Right cardiac atrium (tissue), 5 donors: Measurements from ENCODE around the gene MADD. TPM values are rescaled to one million over a fixed set of nuclear protein-coding genes. Genes with fewer than 3 reads are reported as not detected.

ENCODE experiments used
- ATAC-seq, 2 donors: fragments of 200-7000 bp; cut with Tn5 transposase; one replicate each; pipeline versions ENCODE4 v1.8.0 to v1.9.1; 2020; ENCODE audit warnings: moderate library complexity in 2 of 2, mild to moderate bottlenecking in 1 of 2
- DNase-seq, 3 donors: peaks; one replicate each; pipeline ENCODE4 v3.0.0-alpha.2; 2020
- H3K27ac ChIP-seq: one replicate; pipeline ENCODE4 v1.5.1; 2013; ENCODE audit warnings: mild to moderate bottlenecking, low read length, control low read depth, moderate library complexity
- H3K27me3 ChIP-seq: one replicate; pipeline ENCODE4 v1.6.1; 2013; ENCODE audit not compliant: control insufficient read depth, insufficient read depth
- H3K4me1 ChIP-seq: one replicate; pipeline ENCODE4 v1.6.1; 2013; ENCODE audit warnings: low read length; ENCODE audit not compliant: control insufficient read depth, insufficient read depth
- H3K4me3 ChIP-seq: one replicate; pipeline ENCODE4 v1.5.1; 2013; ENCODE audit warnings: low read length, control low read depth
- H3K9me3 ChIP-seq: one replicate; pipeline ENCODE4 v1.6.1; 2013; ENCODE audit warnings: low read length; ENCODE audit not compliant: control insufficient read depth
- WGBS: extraction: QIAGEN DNeasy Blood & Tissue Kit; methylation state at CpG from one replicate; pipeline ENCODE4 v1.1.7; 2013; 5-methylcytosine and 5-hydroxymethylcytosine counted together
- intact Hi-C, 4 donors: fragments of 100-400 bp; cut with DNase I; formaldehyde crosslinking; loops; one replicate each; pipeline versions ENCODE4 v1.11.0 to v1.14.0; 2022 to 2023
- polyA plus RNA-seq: library from polyadenylated mRNA; stranded (reverse); fragments of 200-250 nt; gene quantifications from one replicate; pipeline ENCODE4 v1.2.3, GENCODE V29; 2013
- total RNA-seq, 4 donors: library from RNA; stranded (reverse); fragmentation: NEBNext Ultra II Directional; extraction: Animal tissue kit (Norgen Biotek cat#: 25700); gene quantifications; one replicate each; pipeline ENCODE4 v1.2.1, GENCODE V29; 2021
- donor health status: healthy with polysubstance abuse.
- donor health status: DM: no; HTN: yes; CAD: no.
- donor health status: DM: no; HTN: no; CAD: no.
- donor health status: DM: no; HTN: yes; CAD: no; lungs with severe emphysema.
- donor health status: DM: yes; HTN: yes; CAD: no.

The MADD gene
- total and polyA plus RNA-seq, 5 donors = 27.9 to 73.7 (median 49.4) TPM

- no peak overlapping the region for H3K27ac ChIP-seq
- no peak for DNase-seq
- no peak for ATAC-seq
- peaks cover 7% of the 10 kb centered on the region for H3K4me1 ChIP-seq
- 91% methylated on average over 6 of the region's 6 CpGs for WGBS
- H3K9me3 ChIP-seq = no peaks in the 10 kb centered on the region
- H3K4me3 ChIP-seq = no peak overlapping the region
- intact Hi-C loops = loop anchor here in 1 of 4 donors (5.0 kb wide), 1 partner anchor 87 kb away; the partner anchor contains the start of gene ARFGAP2
- no peaks in the 10 kb centered on the region for H3K27me3 ChIP-seq
Measured at GRCh38 chr11:47264119-47264518, 5.8 kb upstream of the MADD start.

- no peak for ATAC-seq
- Histone ChIP-seq H3K9me3 (no peaks in the 10 kb centered on the region), H3K27ac (no peak overlapping the region), H3K4me3 (no peak overlapping the region), H3K4me1 (peaks cover 7% of the 10 kb centered on the region), H3K27me3 (no peaks in the 10 kb centered on the region)
- WGBS = 79% methylated on average over 4 of the region's 4 CpGs
- intact Hi-C loops = loop anchor here in 1 of 4 donors (5.0 kb wide), 1 partner anchor 87 kb away; the partner anchor contains the start of gene ARFGAP2
- DNase-seq = no peak
Measured at GRCh38 chr11:47264521-47264920, 5.4 kb upstream of the MADD start.

GRCh38 chr11:47267876-47268275 lies 2.1 kb upstream of the MADD start:
- no peak overlapping the region for H3K27ac ChIP-seq

GRCh38 chr11:47268448-47269001 lies 1.4 kb upstream of the MADD start:
- Histone ChIP-seq H3K27ac (peak overlapping the region; percentile 96), H3K4me3 (peak overlapping the region; percentile 81), H3K27me3 (no peaks in the 10 kb centered on the region), H3K9me3 (no peaks in the 10 kb centered on the region), H3K4me1 (peaks cover 9% of the 10 kb centered on the region)
- ATAC-seq (peak in 1 of 2 donors; percentile 35), DNase-seq (no peak)
- intact Hi-C loops = loop anchor here in 1 of 4 donors (5.0 kb wide), 1 partner anchor 91 kb away; the partner anchor contains the start of gene ARFGAP2
- 49% methylated on average over 13 of the region's 13 CpGs for WGBS

More at GRCh38 chr11:47267876-47268275, 2.1 kb upstream of the MADD start:
- ATAC-seq = no peak
- DNase-seq = no peak
- peaks cover 9% of the 10 kb centered on the region for H3K4me1 ChIP-seq
- H3K9me3 ChIP-seq = no peaks in the 10 kb centered on the region
- WGBS = 69% methylated on average over 6 of the region's 6 CpGs
- intact Hi-C loops = loop anchor here in 1 of 4 donors (5.0 kb wide), 1 partner anchor 91 kb away; the partner anchor contains the start of gene ARFGAP2
- H3K4me3 ChIP-seq = no peak overlapping the region
- H3K27me3 ChIP-seq = no peaks in the 10 kb centered on the region

GRCh38 chr11:47269002-47269828 lies 718 bp upstream of the MADD start:
- ATAC-seq (peak; percentile 94), DNase-seq (peak; percentile 92 to 97 (median 96))
- Histone ChIP-seq H3K27ac (peak overlapping the region; percentile 96), H3K9me3 (no peaks in the 10 kb centered on the region), H3K27me3 (no peaks in the 10 kb centered on the region), H3K4me3 (peak overlapping the region; percentile 81), H3K4me1 (peaks cover 9% of the 10 kb centered on the region)
- intact Hi-C loops = loop anchor here in 1 of 4 donors (5.0 kb wide), 1 partner anchor 92 kb away; the partner anchor contains the start of gene ARFGAP2
- WGBS = 2% methylated on average over 52 of the region's 52 CpGs

- DNase-seq = peak in 1 of 3 donors; percentile 62
- no peaks in the 10 kb centered on the region for H3K27me3 ChIP-seq
Measured at GRCh38 chr11:47270331-47271271, 668 bp downstream of the MADD start.

GRCh38 chr11:47271328-47271727 lies 1.4 kb downstream of the MADD start:
- 41% methylated on average over 4 of the region's 4 CpGs for WGBS
- intact Hi-C loops = loop anchor here in 2 of 4 donors (10.0 kb wide), 1 partner anchor 83 kb away; the partner anchor contains the start of gene MYBPC3 (in 2 of the 2)
- Histone ChIP-seq H3K4me3 (peak overlapping the region; percentile 81), H3K27ac (peak overlapping the region; percentile 39), H3K9me3 (no peaks in the 10 kb centered on the region), H3K4me1 (peaks cover 9% of the 10 kb centered on the region), H3K27me3 (no peaks in the 10 kb centered on the region)
- ATAC-seq (no peak), DNase-seq (no peak)

More at GRCh38 chr11:47270331-47271271, 668 bp downstream of the MADD start:
- intact Hi-C loops = loop anchor here in 2 of 4 donors (10.0 kb wide), 1 partner anchor 84 kb away; the partner anchor contains the start of gene MYBPC3 (in 2 of the 2)
- WGBS = 1% methylated on average over 34 of the region's 34 CpGs
- Histone ChIP-seq H3K27ac (peak overlapping the region; percentile 93), H3K4me1 (peaks cover 9% of the 10 kb centered on the region), H3K4me3 (peak overlapping the region; percentile 81), H3K9me3 (no peaks in the 10 kb centered on the region)
- peak in 1 of 2 donors; percentile 4 for ATAC-seq

GRCh38 chr11:47271961-47272661 lies 2.2 kb downstream of the MADD start:
- peak overlapping the region; percentile 81 for H3K4me3 ChIP-seq
- 50% methylated on average over 11 of the region's 11 CpGs for WGBS
- ATAC-seq = peak in 1 of 2 donors; percentile 8
- no peaks in the 10 kb centered on the region for H3K9me3 ChIP-seq
- H3K4me1 ChIP-seq = peaks cover 9% of the 10 kb centered on the region
- H3K27me3 ChIP-seq = no peaks in the 10 kb centered on the region
- intact Hi-C loops = loop anchor here in 2 of 4 donors (10.0 kb wide), 1 partner anchor 83 kb away; the partner anchor contains the start of gene MYBPC3 (in 2 of the 2)
- peak in 1 of 3 donors; percentile 57 for DNase-seq
- peak overlapping the region; percentile 59 for H3K27ac ChIP-seq

GRCh38 chr11:47272706-47273105 lies 2.8 kb downstream of the MADD start:
- Histone ChIP-seq H3K27ac (no peak overlapping the region), H3K4me1 (peaks cover 9% of the 10 kb centered on the region), H3K9me3 (no peaks in the 10 kb centered on the region), H3K4me3 (no peak overlapping the region), H3K27me3 (no peaks in the 10 kb centered on the region)
- ATAC-seq (no peak), DNase-seq (no peak)
- 0% methylated on average over 1 of the region's 1 CpG for WGBS
- intact Hi-C loops = loop anchor here in 2 of 4 donors (10.0 kb wide), 1 partner anchor 82 kb away; the partner anchor contains the start of gene MYBPC3 (in 2 of the 2)
